ENCODE measurements around the gene HSDL2.

GRCh38 chr9:112489876-112490666 lies 110.2 kb downstream of the HSDL2 start:
- TF ChIP-seq CTCF (conservative IDR thresholded peaks at IDR 0.05; ENCODE audit: low read depth, low read length) (no peak), EZH2 (IDR thresholded peaks at IDR 0.05; ENCODE audit: low read length, unreplicated experiment) (no peak), EZH2phosphoT487 (IDR thresholded peaks at IDR 0.05; ENCODE audit: borderline replicate concordance, low read length) (no peak)

Data from PC-3 (cell line).